IMR-90 (cell line): ENCODE results near the gene SHC1. TPM values are rescaled to one million over a fixed set of nuclear protein-coding genes. Genes with fewer than 3 reads are reported as not detected.

ENCODE experiments used
- ATAC-seq: fragments of 200-7000 bp; cut with Tn5 transposase; 2 replicates; pipeline ENCODE4 v1.9.1; 2020; ENCODE audit warnings: low read depth, mild to moderate bottlenecking, moderate library complexity
- BruUV-seq: library from RNA; stranded (reverse); fragments of 400-500 nt; replicated peaks from 2 replicates; lab custom pipeline; 2021; lab: Mats Ljungman, UMichigan
- CTCF ChIA-PET: fragments of 300-600 bp; formaldehyde crosslinking; extraction: SDS; loops from one replicate; lab custom pipeline; 2021; ENCODE audit warnings: antibody characterized with exemption; lab: Yijun Ruan, JAX
- POLR2A ChIA-PET: fragments of 300-600 bp; sonication (Branson Sonifier 250); formaldehyde crosslinking; loops from one replicate; lab custom pipeline; 2022; ENCODE audit warnings: antibody characterized with exemption; ENCODE audit not compliant: unreplicated experiment; lab: Charles Lee
- DNase-seq: peaks from one replicate; pipeline ENCODE4 v3.0.0; 2013
- H2AFZ ChIP-seq: replicated peaks from 2 replicates; pipeline ENCODE3; 2013; ENCODE audit warnings: low read length, mild to moderate bottlenecking; ENCODE audit not compliant: poor library complexity
- H2AK5ac ChIP-seq: 2 replicates; pipeline ENCODE4 v1.6.1; 2013; ENCODE audit warnings: low read depth, low read length, inconsistent platforms
- H2AK9ac ChIP-seq: replicated peaks from 2 replicates; pipeline ENCODE3; 2013; ENCODE audit warnings: mild to moderate bottlenecking, low read depth, low read length, moderate library complexity; ENCODE audit not compliant: poor library complexity
- H2BK120ac ChIP-seq: 2 replicates; pipeline ENCODE4 v1.6.1; 2013; ENCODE audit warnings: low read depth, low read length, inconsistent platforms
- H2BK15ac ChIP-seq: 3 replicates; pipeline ENCODE4 v1.6.1; 2013; ENCODE audit warnings: low read depth, low read length, inconsistent platforms
- H2BK20ac ChIP-seq: 2 replicates; pipeline ENCODE4 v1.6.1; 2013; ENCODE audit warnings: low read depth, mild to moderate bottlenecking, inconsistent platforms, low read length, moderate library complexity
- H2BK5ac ChIP-seq: 2 replicates; pipeline ENCODE4 v1.6.1; 2013; ENCODE audit warnings: mild to moderate bottlenecking, low read depth, low read length, inconsistent platforms; ENCODE audit not compliant: poor library complexity, severe bottlenecking
- H3K14ac ChIP-seq: replicated peaks from 2 replicates; pipeline ENCODE4 v1.6.1; 2013; ENCODE audit warnings: low read depth, low read length, inconsistent platforms
- H3K18ac ChIP-seq: 2 replicates; pipeline ENCODE4 v1.6.1; 2013; ENCODE audit warnings: low read depth, low read length, control low read depth
- H3K23ac ChIP-seq: 2 replicates; pipeline ENCODE4 v1.6.1; 2013; ENCODE audit warnings: low read depth, low read length, inconsistent platforms
- H3K27ac ChIP-seq: 2 replicates; pipeline ENCODE4 v1.5.1; 2013; ENCODE audit warnings: mild to moderate bottlenecking, control low read depth, low read length; ENCODE audit not compliant: insufficient read depth
- H3K27me3 ChIP-seq: 2 replicates; pipeline ENCODE4 v1.6.1; 2013; ENCODE audit warnings: low read length; ENCODE audit not compliant: control insufficient read depth, insufficient read depth
- H3K36me3 ChIP-seq: 2 replicates; pipeline ENCODE4 v1.6.1; 2013; ENCODE audit warnings: low read length, mixed read lengths; ENCODE audit not compliant: control insufficient read depth, insufficient read depth
- H3K4ac ChIP-seq: 2 replicates; pipeline ENCODE4 v1.6.1; 2013; ENCODE audit warnings: low read depth, low read length, inconsistent platforms
- H3K4me1 ChIP-seq: 2 replicates; pipeline ENCODE4 v1.6.1; 2013; ENCODE audit warnings: low read length, mixed read lengths; ENCODE audit not compliant: control insufficient read depth, insufficient read depth
- H3K4me2 ChIP-seq: 2 replicates; pipeline ENCODE4 v1.6.1; 2013; ENCODE audit warnings: low read depth, mild to moderate bottlenecking, control low read depth, low read length, moderate library complexity
- H3K4me3 ChIP-seq: 2 replicates; pipeline ENCODE4 v1.5.1; 2013; ENCODE audit warnings: low read depth, mild to moderate bottlenecking, control low read depth, low read length, moderate library complexity; ENCODE audit not compliant: insufficient read depth
- H3K56ac ChIP-seq: 2 replicates; pipeline ENCODE4 v1.6.1; 2013; ENCODE audit warnings: low read length, inconsistent platforms; ENCODE audit not compliant: insufficient read depth; ENCODE audit errors: extremely low read depth
- H3K79me1 ChIP-seq, 2 experiments: 2 replicates each; pipeline ENCODE4 v1.6.1; 2013; ENCODE audit warnings: low read length in 2 of 2, inconsistent platforms in 1 of 2, low read depth in 1 of 2
- H3K9ac ChIP-seq: 2 replicates; pipeline ENCODE4 v1.6.1; 2013; ENCODE audit warnings: low read depth, low read length, control low read depth
- H3K9me1 ChIP-seq: 2 replicates; pipeline ENCODE4 v1.6.1; 2013; ENCODE audit warnings: low read length, inconsistent platforms; ENCODE audit not compliant: insufficient read depth
- H3K9me3 ChIP-seq: 2 replicates; pipeline ENCODE4 v1.6.1; 2013; ENCODE audit warnings: low read length; ENCODE audit not compliant: control insufficient read depth, insufficient read depth
- H4K20me1 ChIP-seq: 2 replicates; pipeline ENCODE4 v1.6.1; 2013; ENCODE audit warnings: low read length, inconsistent platforms; ENCODE audit not compliant: insufficient read depth
- H4K5ac ChIP-seq: 2 replicates; pipeline ENCODE4 v1.6.1; 2013; ENCODE audit warnings: mild to moderate bottlenecking, low read depth, low read length, control low read depth
- H4K8ac ChIP-seq, 2 experiments: 2 replicates each; pipeline ENCODE4 v1.6.1; 2013; ENCODE audit warnings: low read depth in 2 of 2, low read length in 2 of 2, control low read depth in 1 of 2, inconsistent platforms in 1 of 2
- H4K91ac ChIP-seq: 2 replicates; pipeline ENCODE4 v1.6.1; 2013; ENCODE audit warnings: low read depth, low read length, inconsistent platforms; ENCODE audit not compliant: insufficient read depth
- CEBPB ChIP-seq: IDR thresholded peaks from 2 replicates; pipeline ENCODE4 v1.6.1; 2012; ENCODE audit warnings: low read depth, low read length, improper control_type of control experiment
- CHD1 ChIP-seq: IDR thresholded peaks from 2 replicates; pipeline ENCODE4 v1.6.1; 2012; ENCODE audit warnings: low read depth, low read length, improper control_type of control experiment
- FOS ChIP-seq: fragments of 150-350 bp; IDR thresholded peaks from 2 replicates; pipeline ENCODE4 v1.6.1; 2016; ENCODE audit warnings: low read depth, low read length
- MAFK ChIP-seq: IDR thresholded peaks from 2 replicates; pipeline ENCODE4 v1.6.1; 2012; ENCODE audit warnings: low read depth, low read length, improper control_type of control experiment
- MAZ ChIP-seq: IDR thresholded peaks from 2 replicates; pipeline ENCODE4 v1.6.1; 2012; ENCODE audit warnings: low read depth, mild to moderate bottlenecking, low read length, improper control_type of control experiment, moderate library complexity, borderline replicate concordance
- MXI1 ChIP-seq: IDR thresholded peaks from 2 replicates; pipeline ENCODE4 v1.6.1; 2012; ENCODE audit warnings: low read depth, mild to moderate bottlenecking, low read length, moderate library complexity, borderline replicate concordance
- NFE2L2 ChIP-seq: fragments of 150-350 bp; IDR thresholded peaks from 2 replicates; pipeline ENCODE4 v1.6.1; 2016; ENCODE audit warnings: low read depth, mild to moderate bottlenecking, low read length
- RCOR1 ChIP-seq: IDR thresholded peaks from 2 replicates; pipeline ENCODE4 v1.6.1; 2012; ENCODE audit warnings: mild to moderate bottlenecking, low read length, improper control_type of control experiment; ENCODE audit not compliant: insufficient replicate concordance
- SMC3 ChIP-seq: fragments of 150-350 bp; IDR thresholded peaks from 2 replicates; pipeline ENCODE4 v1.6.1; 2016; ENCODE audit warnings: low read depth, mild to moderate bottlenecking, antibody characterized with exemption, low read length, moderate library complexity
- WGBS, 2 experiments: methylation state at CpG; one replicate each; pipeline versions ENCODE4 v1.1.5 to v1.1.7; 2013; ENCODE audit warnings: missing lambda C conversion rate in 2 of 2; ENCODE audit not compliant: insufficient read length in 1 of 2; ENCODE audit errors: extremely low coverage in 2 of 2; 5-methylcytosine and 5-hydroxymethylcytosine counted together
- dilution Hi-C: fragments of 300-500 bp; cut with HindIII; formaldehyde crosslinking; loops from one replicate; pipeline ENCODE4 v1.14.3; 2018; ENCODE audit warnings: low sequenced_read_pairs; ENCODE audit not compliant: unreplicated experiment
- in situ Hi-C: fragments of 300-500 bp; cut with MboI; formaldehyde crosslinking; loops from 3 replicates; pipeline ENCODE4 v1.14.3; 2019; ENCODE audit warnings: low sequenced_read_pairs, inconsistent platforms, mixed read lengths
- intact Hi-C: fragments of 100-400 bp; cut with micrococcal nuclease; formaldehyde crosslinking; loops from 2 replicates; pipeline ENCODE4 v1.10.0; 2022
- polyA plus RNA-seq, 3 experiments: library from polyadenylated mRNA; depleted of rRNA; stranded (reverse); fragments of >200 nt; gene quantifications; 2 replicates each; pipeline ENCODE4 v1.2.3, GENCODE V29; 2012; ENCODE audit warnings: low replicate concordance in 1 of 3
- total RNA-seq: library from RNA; depleted of rRNA; stranded (reverse); fragments of >200 nt; gene quantifications from 2 replicates; pipeline ENCODE4 v1.2.3, GENCODE V29; 2012
- TF ChIP-seq, protein P1 (sequence below): fragments of 150-350 bp; IDR thresholded peaks from 2 replicates; pipeline ENCODE4 v1.6.1; 2017; ENCODE audit warnings: mild to moderate bottlenecking, antibody characterized with exemption, low read length, low read depth
- TF ChIP-seq, protein P2 (sequence below): conservative IDR thresholded peaks from 2 replicates; pipeline ENCODE4 v1.5.1; 2012; ENCODE audit warnings: mild to moderate bottlenecking, low read depth, low read length, improper control_type of control experiment

Gene SHC1
- total and polyA plus RNA-seq, 2 of the 4 experiments (the other 2 are of a cell fraction): 352 to 355 TPM

DNA sequence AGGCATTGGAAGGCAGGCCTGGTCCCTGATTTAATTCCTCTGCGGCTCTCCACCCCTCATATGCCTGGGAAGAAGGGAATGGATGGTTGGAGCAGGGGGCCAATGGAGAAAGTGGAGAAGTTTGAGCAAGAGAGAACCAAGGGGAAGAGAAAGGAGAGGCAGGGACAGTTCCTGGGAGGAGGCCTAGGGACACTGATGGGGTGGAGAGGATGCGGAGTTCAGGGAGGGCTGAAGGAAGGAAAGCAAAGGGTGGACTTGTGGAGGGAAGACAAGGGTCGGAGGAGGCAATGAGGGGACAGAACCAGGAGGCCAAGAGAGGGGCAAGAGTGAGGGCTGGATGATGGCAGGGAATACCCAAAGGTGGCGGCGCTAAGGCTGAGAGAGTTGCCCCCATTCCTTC, 39.2 kb upstream of the SHC1 start:
- no peak overlapping the region for H2BK120ac ChIP-seq
- H2AFZ ChIP-seq: no peak overlapping the region
- DNase-seq (no peak), ATAC-seq (no peak)
- no peak overlapping the region for H4K8ac ChIP-seq
- no peak overlapping the region for H4K5ac ChIP-seq
- dilution Hi-C loops (no loop called here), in situ Hi-C loops (no loop called here), intact Hi-C loops (no loop called here)
- H3K79me1 ChIP-seq: peaks cover 0 to 51% of the 10 kb centered on the region in 2 experiments; a peak in 3 of 4 replicates
- no peak overlapping the region for H3K9ac ChIP-seq
- H3K36me3 ChIP-seq: peaks cover 10% of the 10 kb centered on the region
- no peak for TF ChIP-seq RCOR1
- TF ChIP-seq FOS: no peak
- no peak for TF ChIP-seq SMC3
- no peak for TF ChIP-seq MAFK
- TF ChIP-seq MXI1: no peak
- no peak for TF ChIP-seq NFE2L2
- TF ChIP-seq MAZ: no peak
- TF ChIP-seq, protein P1, sequence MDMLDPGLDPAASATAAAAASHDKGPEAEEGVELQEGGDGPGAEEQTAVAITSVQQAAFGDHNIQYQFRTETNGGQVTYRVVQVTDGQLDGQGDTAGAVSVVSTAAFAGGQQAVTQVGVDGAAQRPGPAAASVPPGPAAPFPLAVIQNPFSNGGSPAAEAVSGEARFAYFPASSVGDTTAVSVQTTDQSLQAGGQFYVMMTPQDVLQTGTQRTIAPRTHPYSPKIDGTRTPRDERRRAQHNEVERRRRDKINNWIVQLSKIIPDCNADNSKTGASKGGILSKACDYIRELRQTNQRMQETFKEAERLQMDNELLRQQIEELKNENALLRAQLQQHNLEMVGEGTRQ: no peak
- TF ChIP-seq CHD1: no peak
- no peak for TF ChIP-seq CEBPB
- TF ChIP-seq, protein P2, sequence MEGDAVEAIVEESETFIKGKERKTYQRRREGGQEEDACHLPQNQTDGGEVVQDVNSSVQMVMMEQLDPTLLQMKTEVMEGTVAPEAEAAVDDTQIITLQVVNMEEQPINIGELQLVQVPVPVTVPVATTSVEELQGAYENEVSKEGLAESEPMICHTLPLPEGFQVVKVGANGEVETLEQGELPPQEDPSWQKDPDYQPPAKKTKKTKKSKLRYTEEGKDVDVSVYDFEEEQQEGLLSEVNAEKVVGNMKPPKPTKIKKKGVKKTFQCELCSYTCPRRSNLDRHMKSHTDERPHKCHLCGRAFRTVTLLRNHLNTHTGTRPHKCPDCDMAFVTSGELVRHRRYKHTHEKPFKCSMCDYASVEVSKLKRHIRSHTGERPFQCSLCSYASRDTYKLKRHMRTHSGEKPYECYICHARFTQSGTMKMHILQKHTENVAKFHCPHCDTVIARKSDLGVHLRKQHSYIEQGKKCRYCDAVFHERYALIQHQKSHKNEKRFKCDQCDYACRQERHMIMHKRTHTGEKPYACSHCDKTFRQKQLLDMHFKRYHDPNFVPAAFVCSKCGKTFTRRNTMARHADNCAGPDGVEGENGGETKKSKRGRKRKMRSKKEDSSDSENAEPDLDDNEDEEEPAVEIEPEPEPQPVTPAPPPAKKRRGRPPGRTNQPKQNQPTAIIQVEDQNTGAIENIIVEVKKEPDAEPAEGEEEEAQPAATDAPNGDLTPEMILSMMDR: no peak
- ChIA-PET CTCF (no interaction called here), POLR2A (no interaction called here)
- H3K4me3 ChIP-seq: no peak overlapping the region
- peak overlapping the region; percentile 9; the same call in 1 of the 2 replicates for H2AK5ac ChIP-seq
- H2BK20ac ChIP-seq: no peak overlapping the region
- H3K4ac ChIP-seq: no peak overlapping the region
- H4K91ac ChIP-seq: no peak overlapping the region
- no peak overlapping the region for H3K18ac ChIP-seq
- no peak overlapping the region for H3K27ac ChIP-seq
- H3K4me1 ChIP-seq: peaks cover 10% of the 10 kb centered on the region
- 100% methylated on average over 2 of the region's 5 CpGs; no CpG with 5 or more reads in 1 of the 2 experiments for WGBS, 2 experiments
- H3K23ac ChIP-seq: no peak overlapping the region
- peaks cover 19% of the 10 kb centered on the region for H4K20me1 ChIP-seq
- H2AK9ac ChIP-seq: no peak overlapping the region
- H2BK5ac ChIP-seq: no peak overlapping the region
- BruUV-seq: no TSS peak
- no peaks in the 10 kb centered on the region for H3K27me3 ChIP-seq
- H3K9me1 ChIP-seq: peaks cover 6% of the 10 kb centered on the region; the same call in 1 of the 2 replicates
- no peak overlapping the region for H3K4me2 ChIP-seq
- H3K9me3 ChIP-seq: no peaks in the 10 kb centered on the region
- H2BK15ac ChIP-seq: no peak overlapping the region
- no peak overlapping the region for H3K14ac ChIP-seq
- no peak overlapping the region for H3K56ac ChIP-seq
